WTC11 (cell line): ENCODE results near the gene MRPL19. TPM values are rescaled to one million over a fixed set of nuclear protein-coding genes. Genes with fewer than 3 reads are reported as not detected.

Experiments
- ATAC-seq: fragments of 200-7000 bp; cut with Tn5 transposase; 2 replicates; pipeline ENCODE4 v1.10.0; 2021; ENCODE audit warnings: mild to moderate bottlenecking, moderate library complexity
- CTCF ChIA-PET: fragments of 300-600 bp; sonication (Branson Sonifier 250); formaldehyde crosslinking; loops from one replicate; lab custom pipeline; 2021; ENCODE audit warnings: antibody characterized with exemption; lab: Charles Lee
- POLR2A ChIA-PET: fragments of 350-600 bp; sonication (Branson Sonifier 250); formaldehyde crosslinking; loops from one replicate; lab custom pipeline; 2021; ENCODE audit warnings: antibody characterized with exemption; lab: Charles Lee
- DNase-seq: peaks from one replicate; pipeline ENCODE4 v3.0.0; 2021; ENCODE audit warnings: low spot score
- H3K27ac Mint-ChIP-seq: 2 replicates; pipeline ENCODE4 v1.8.0; 2021; ENCODE audit warnings: mixed read lengths
- H3K27me3 Mint-ChIP-seq: 2 replicates; pipeline ENCODE4 v1.8.0; 2021; ENCODE audit warnings: low read depth, mild to moderate bottlenecking, moderate library complexity, mixed read lengths
- H3K36me3 Mint-ChIP-seq: 2 replicates; pipeline ENCODE4 v1.8.0; 2021; ENCODE audit warnings: mixed read lengths
- H3K4me1 Mint-ChIP-seq: 2 replicates; pipeline ENCODE4 v1.8.0; 2022; ENCODE audit warnings: mixed read lengths
- H3K4me3 Mint-ChIP-seq: 2 replicates; pipeline ENCODE4 v1.8.0; 2021; ENCODE audit warnings: mild to moderate bottlenecking, moderate library complexity, mixed read lengths
- H3K9me3 Mint-ChIP-seq: 2 replicates; pipeline ENCODE4 v1.8.0; 2021; ENCODE audit warnings: mixed read lengths
- ATF2 ChIP-seq: sonication (generic); formaldehyde crosslinking; IDR thresholded peaks from 2 replicates; pipeline ENCODE4 v1.8.1; 2022; ENCODE audit warnings: low read depth, missing genetic modification reagents, borderline replicate concordance
- CBFB ChIP-seq: sonication (generic); formaldehyde crosslinking; IDR thresholded peaks from 2 replicates; pipeline ENCODE4 v1.8.1; 2022; ENCODE audit warnings: mild to moderate bottlenecking, low read depth, missing genetic modification reagents
- CTCF ChIP-seq: fragments of 200-600 bp; IDR thresholded peaks from 2 replicates; pipeline ENCODE4 v1.8.0; 2022; ENCODE audit warnings: antibody characterized with exemption
- E2F4 ChIP-seq: sonication (generic); formaldehyde crosslinking; IDR thresholded peaks from 2 replicates; pipeline ENCODE4 v1.8.1; 2022; ENCODE audit warnings: low read depth, mild to moderate bottlenecking, moderate library complexity, missing genetic modification reagents, borderline replicate concordance
- IRF2 ChIP-seq: sonication (generic); formaldehyde crosslinking; IDR thresholded peaks from 2 replicates; pipeline ENCODE4 v1.8.0; 2022; ENCODE audit warnings: low read depth, missing genetic modification reagents, borderline replicate concordance
- JAZF1 ChIP-seq: fragments of 250-450 bp; sonication (Bioruptor Pico); IDR thresholded peaks from 2 replicates; pipeline ENCODE4 v1.9.0; 2021; ENCODE audit warnings: moderate library complexity, mild to moderate bottlenecking, inconsistent platforms
- KAT7 ChIP-seq: sonication (generic); formaldehyde crosslinking; IDR thresholded peaks from 2 replicates; pipeline ENCODE4 v1.8.1; 2023; ENCODE audit warnings: missing genetic modification reagents, mild to moderate bottlenecking, borderline replicate concordance
- MAX ChIP-seq: sonication (generic); formaldehyde crosslinking; IDR thresholded peaks from 2 replicates; pipeline ENCODE4 v1.8.0; 2022; ENCODE audit warnings: mild to moderate bottlenecking, missing genetic modification reagents
- NFE2L1 ChIP-seq: sonication (generic); formaldehyde crosslinking; IDR thresholded peaks from 2 replicates; pipeline ENCODE4 v1.8.1; 2023; ENCODE audit warnings: missing genetic modification reagents
- NFYB ChIP-seq: sonication (generic); formaldehyde crosslinking; conservative IDR thresholded peaks from 2 replicates; pipeline ENCODE4 v1.8.0; 2022; ENCODE audit warnings: low read depth, missing genetic modification reagents
- PREB ChIP-seq: sonication (generic); formaldehyde crosslinking; IDR thresholded peaks from 2 replicates; pipeline ENCODE4 v1.8.1; 2022; ENCODE audit warnings: mild to moderate bottlenecking, missing genetic modification reagents, moderate library complexity, borderline replicate concordance
- PRRX2 ChIP-seq: fragments of 250-450 bp; sonication (Bioruptor Pico); IDR thresholded peaks from 2 replicates; pipeline ENCODE4 v1.8.0; 2021; ENCODE audit warnings: mild to moderate bottlenecking
- SMAD3 ChIP-seq: sonication (generic); formaldehyde crosslinking; IDR thresholded peaks from 2 replicates; pipeline ENCODE4 v1.8.0; 2022; ENCODE audit warnings: missing genetic modification reagents, mild to moderate bottlenecking, borderline replicate concordance
- TEAD4 ChIP-seq: sonication (generic); formaldehyde crosslinking; IDR thresholded peaks from 2 replicates; pipeline ENCODE4 v1.8.0; 2022; ENCODE audit warnings: mild to moderate bottlenecking, missing genetic modification reagents
- ZBTB21 ChIP-seq: sonication (generic); formaldehyde crosslinking; IDR thresholded peaks from 2 replicates; pipeline ENCODE4 v1.8.1; 2023; ENCODE audit warnings: mild to moderate bottlenecking, missing genetic modification reagents, borderline replicate concordance
- ZNF281 ChIP-seq: sonication (generic); formaldehyde crosslinking; IDR thresholded peaks from 2 replicates; pipeline ENCODE4 v1.8.0; 2023; ENCODE audit warnings: mild to moderate bottlenecking, missing genetic modification reagents
- ZNF317 ChIP-seq: sonication (generic); formaldehyde crosslinking; IDR thresholded peaks from 2 replicates; pipeline ENCODE4 v1.8.1; 2023; ENCODE audit warnings: low read depth, mild to moderate bottlenecking, moderate library complexity, missing genetic modification reagents, borderline replicate concordance
- ZNF396 ChIP-seq: fragments of 250-450 bp; sonication (Bioruptor Pico); IDR thresholded peaks from 2 replicates; pipeline ENCODE4 v1.8.0; 2021; ENCODE audit warnings: mild to moderate bottlenecking, moderate library complexity, borderline replicate concordance
- ZNF416 ChIP-seq: fragments of 250-450 bp; sonication (Bioruptor Pico); IDR thresholded peaks from 2 replicates; pipeline ENCODE4 v1.9.0; 2021; ENCODE audit warnings: mild to moderate bottlenecking, inconsistent platforms
- ZNF532 ChIP-seq: fragments of 250-450 bp; sonication (Bioruptor Pico); IDR thresholded peaks from 2 replicates; pipeline ENCODE4 v1.9.0; 2021; ENCODE audit warnings: mild to moderate bottlenecking, borderline replicate concordance
- total RNA-seq: library from RNA; stranded (reverse); gene quantifications from 3 replicates; pipeline ENCODE4 v1.2.3, GENCODE V29; 2021

MRPL19 gene
- total RNA-seq, 1 experiment from 2014 or later = 65.8 TPM

GRCh38 chr2:75654012-75654411, 7.4 kb downstream of the MRPL19 start:
- TF ChIP-seq MAX (CRISPR knock-in tag) = no peak
- no peak for TF ChIP-seq TEAD4 (CRISPR knock-in tag)
- no peak for TF ChIP-seq PRRX2 (CRISPR knock-in tag)
- no peak for TF ChIP-seq ZNF281
- TF ChIP-seq CTCF = no peak
- no peak for TF ChIP-seq ZNF416 (CRISPR knock-in tag)
- no peak for TF ChIP-seq ZNF532 (CRISPR knock-in tag)
- TF ChIP-seq CBFB (CRISPR knock-in tag) = no peak
- no peak for TF ChIP-seq NFYB (CRISPR knock-in tag)
- no peak for TF ChIP-seq ZBTB21
- TF ChIP-seq NFE2L1 (CRISPR knock-in tag) = no peak
- TF ChIP-seq ZNF396 (CRISPR knock-in tag) = no peak
- no peak for TF ChIP-seq ATF2 (CRISPR knock-in tag)
- TF ChIP-seq JAZF1 = no peak
- no peak for TF ChIP-seq KAT7
- TF ChIP-seq SMAD3 = no peak
- TF ChIP-seq E2F4 = no peak
- no peak for TF ChIP-seq PREB (CRISPR knock-in tag)
- no peak for TF ChIP-seq IRF2 (CRISPR knock-in tag)
- no peak for TF ChIP-seq ZNF317 (CRISPR knock-in tag)
- peaks cover 78% of the 10 kb centered on the region for H3K36me3 Mint-ChIP-seq
- no peak overlapping the region for H3K4me3 Mint-ChIP-seq
- DNase-seq (no peak), ATAC-seq (peak; percentile 72; the same call in 1 of the 2 replicates)
- no peak overlapping the region for H3K27ac Mint-ChIP-seq
- CTCF ChIA-PET = interaction anchor here (0.6 to 2.9 kb wide), 4 partner anchors 13 to 30 kb away, joined by 3 to 10 read pairs (median 5); no protein-coding TSS in a partner anchor
- no peaks in the 10 kb centered on the region for H3K27me3 Mint-ChIP-seq
- POLR2A ChIA-PET = no interaction called here
- no peaks in the 10 kb centered on the region for H3K4me1 Mint-ChIP-seq
- H3K9me3 Mint-ChIP-seq = no peaks in the 10 kb centered on the region
